Measurements from ENCODE around the gene HEXIM2. TPM values are rescaled to one million over a fixed set of nuclear protein-coding genes. Genes with fewer than 3 reads are reported as not detected.

The HEXIM2 gene
- total and polyA plus RNA-seq, 2 experiments from 2014 or later: 9.0 to 9.5 TPM

- Mint-ChIP-seq H3K9me3 (no peaks in the 10 kb centered on the region), H3K27me3 (ENCODE audit: insufficient read depth, low read depth, poor library complexity) (peaks cover 11% of the 10 kb centered on the region), H3K36me3 (ENCODE audit: low read depth) (no peaks in the 10 kb centered on the region), H3K27ac (no peak overlapping the region), H3K4me3 (no peak overlapping the region), H3K4me1 (peaks cover 28% of the 10 kb centered on the region)
- Histone ChIP-seq H3K27ac (ENCODE audit: low read depth) (no peak overlapping the region), H3K4me1 (ENCODE audit: insufficient read depth) (peaks cover 4% of the 10 kb centered on the region; the same call in 1 of the 2 replicates), H3K4me3 (no peak overlapping the region), H3F3A (replicated peaks; ENCODE audit: low read depth) (no peaks in the 10 kb centered on the region), H3K9me2 (ENCODE audit: insufficient read depth) (no peaks in the 10 kb centered on the region), H3K4me2 (no peak overlapping the region), H3K79me2 (replicated peaks; ENCODE audit: insufficient read depth) (0 out of 2 replicates have a peak, but pooled peaks cover 2% of the 10 kb centered on the region), H3K27me3 (ENCODE audit: insufficient read depth) (no peaks in the 10 kb centered on the region), H4K20me1 (replicated peaks; ENCODE audit: insufficient read depth) (no peaks in the 10 kb centered on the region), H3K36me3 (ENCODE audit: insufficient read depth) (no peaks in the 10 kb centered on the region), H2AFZ (no peak overlapping the region)
- ATAC-seq (no peak), DNase-seq (ENCODE audit: low spot score) (no peak)
- TF ChIP-seq STAT1 (IDR thresholded peaks at IDR 0.05; ENCODE audit: unreplicated experiment) (no peak), ZNF114 (CRISPR knock-in tag; IDR thresholded peaks at IDR 0.05) (no peak), JUNB (IDR thresholded peaks at IDR 0.05; ENCODE audit: unreplicated experiment) (no peak), ZNF462 (CRISPR knock-in tag; IDR thresholded peaks at IDR 0.05) (no peak), CREB1 (CRISPR knock-in tag; IDR thresholded peaks at IDR 0.05; ENCODE audit: low read depth) (no peak), EZH2phosphoT487 (IDR thresholded peaks at IDR 0.05; ENCODE audit: unreplicated experiment) (no peak), ZNF331 (CRISPR knock-in tag; IDR thresholded peaks at IDR 0.05; ENCODE audit: low read depth) (no peak), ETS1 (IDR thresholded peaks at IDR 0.05) (no peak), POLR2AphosphoS5 (IDR thresholded peaks at IDR 0.05; ENCODE audit: low read depth) (no peak), EZH2 (IDR thresholded peaks at IDR 0.05; ENCODE audit: low read depth, unreplicated experiment) (no peak), REST (IDR thresholded peaks at IDR 0.05; ENCODE audit: unreplicated experiment) (no peak), NANOG (IDR thresholded peaks at IDR 0.05; ENCODE audit: borderline replicate concordance) (no peak), CTCF (conservative IDR thresholded peaks at IDR 0.05; ENCODE audit: low read depth in 2 of 2) (no peak)
These were observed 43.6 kb upstream of the HEXIM2 start for GRCh38 chr17:45117848-45118646.

Data from GM23338 (cell line).